ENCODE measurements around the gene PPM1L.

DNA sequence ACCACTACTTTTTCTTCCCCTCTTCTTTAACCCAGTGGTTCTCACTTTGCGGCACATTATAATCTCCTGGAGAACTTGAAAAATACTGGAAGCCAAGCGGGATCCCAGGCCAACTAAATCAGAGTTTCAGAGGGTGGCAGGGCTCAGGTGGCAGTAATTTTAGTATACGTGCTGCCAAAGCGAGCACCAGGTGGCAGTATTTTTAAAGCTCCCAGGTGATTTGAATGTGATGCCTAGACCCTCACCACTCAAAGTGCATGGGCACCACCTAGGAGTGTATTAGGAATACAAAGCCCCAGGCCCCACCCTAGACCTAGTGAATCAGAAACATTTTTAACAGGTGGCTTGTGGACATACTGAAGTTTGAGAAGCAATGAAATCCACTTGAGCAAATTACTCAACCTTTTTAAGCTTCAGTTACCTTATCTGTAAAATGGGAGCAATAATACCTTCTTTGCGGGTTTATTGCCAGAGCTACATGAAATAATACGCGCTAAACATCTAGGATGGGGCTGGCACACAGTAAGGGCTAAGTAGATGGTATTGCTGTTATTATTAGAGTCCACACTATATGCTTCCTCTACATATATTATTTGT is 340.8 kb downstream of the PPM1L start:
- no peak for TF ChIP-seq EZH2phosphoT487 (IDR thresholded peaks at IDR 0.05; ENCODE audit: low read length)
- TF ChIP-seq, protein P1, sequence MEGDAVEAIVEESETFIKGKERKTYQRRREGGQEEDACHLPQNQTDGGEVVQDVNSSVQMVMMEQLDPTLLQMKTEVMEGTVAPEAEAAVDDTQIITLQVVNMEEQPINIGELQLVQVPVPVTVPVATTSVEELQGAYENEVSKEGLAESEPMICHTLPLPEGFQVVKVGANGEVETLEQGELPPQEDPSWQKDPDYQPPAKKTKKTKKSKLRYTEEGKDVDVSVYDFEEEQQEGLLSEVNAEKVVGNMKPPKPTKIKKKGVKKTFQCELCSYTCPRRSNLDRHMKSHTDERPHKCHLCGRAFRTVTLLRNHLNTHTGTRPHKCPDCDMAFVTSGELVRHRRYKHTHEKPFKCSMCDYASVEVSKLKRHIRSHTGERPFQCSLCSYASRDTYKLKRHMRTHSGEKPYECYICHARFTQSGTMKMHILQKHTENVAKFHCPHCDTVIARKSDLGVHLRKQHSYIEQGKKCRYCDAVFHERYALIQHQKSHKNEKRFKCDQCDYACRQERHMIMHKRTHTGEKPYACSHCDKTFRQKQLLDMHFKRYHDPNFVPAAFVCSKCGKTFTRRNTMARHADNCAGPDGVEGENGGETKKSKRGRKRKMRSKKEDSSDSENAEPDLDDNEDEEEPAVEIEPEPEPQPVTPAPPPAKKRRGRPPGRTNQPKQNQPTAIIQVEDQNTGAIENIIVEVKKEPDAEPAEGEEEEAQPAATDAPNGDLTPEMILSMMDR (IDR thresholded peaks at IDR 0.05; ENCODE audit: low read length): peak; percentile 57
